Activated naive CD4-positive, alpha-beta T cell (primary cell): ENCODE results near the gene ASB2.
A peak's percentile ranks its signal among the peaks of the same experiment; 100 is the strongest.

Source experiments
- DNase-seq, 4 experiments: peaks; one replicate each; lab custom pipeline; 2025; lab: John Stamatoyannopoulos, UW

ASB2 gene

GRCh38 chr14:94001016-94001415, 24.6 kb upstream of the ASB2 start:
- DNase-seq = no peak

GRCh38 chr14:94000267-94000666, 23.9 kb upstream of the ASB2 start:
- DNase-seq = no peak

GRCh38 chr14:93999573-93999972, 23.2 kb upstream of the ASB2 start:
- DNase-seq = no peak

- no peak for DNase-seq
Measured at GRCh38 chr14:93998871-93999403, 22.6 kb upstream of the ASB2 start.

- DNase-seq = no peak
Measured at GRCh38 chr14:93997916-93998870, 21.8 kb upstream of the ASB2 start.

- DNase-seq = no peak
Measured at GRCh38 chr14:93997082-93997481, 20.7 kb upstream of the ASB2 start, which contains the start of gene CCDC197. Gene CCDC197 (plus strand): TSS chr14:93997301. CDS start chr14:93998132, 831 bp downstream.

GRCh38 chr14:93996130-93996695, 19.8 kb upstream of the ASB2 start:
- DNase-seq = no peak

- peak in 1 of 4 experiments; percentile 22 for DNase-seq
Measured at GRCh38 chr14:93994919-93995682, 18.7 kb upstream of the ASB2 start.

GRCh38 chr14:93993382-93993781, 17.0 kb upstream of the ASB2 start:
- no peak for DNase-seq

- no peak for DNase-seq
Measured at GRCh38 chr14:93991649-93992048, 15.3 kb upstream of the ASB2 start.

GRCh38 chr14:93991212-93991611, 14.8 kb upstream of the ASB2 start:
- DNase-seq = no peak

GRCh38 chr14:93989939-93990338, 13.6 kb upstream of the ASB2 start:
- no peak for DNase-seq

- no peak for DNase-seq
Measured at GRCh38 chr14:93987815-93988476, 11.6 kb upstream of the ASB2 start.

GRCh38 chr14:93987376-93987775, 11.0 kb upstream of the ASB2 start:
- no peak for DNase-seq

GRCh38 chr14:93986955-93987354, 10.6 kb upstream of the ASB2 start:
- no peak for DNase-seq

GRCh38 chr14:93984987-93985410, 8.6 kb upstream of the ASB2 start:
- no peak for DNase-seq

- DNase-seq = no peak
Measured at GRCh38 chr14:93984070-93984469, 7.7 kb upstream of the ASB2 start.

- DNase-seq = no peak
Measured at GRCh38 chr14:93982230-93983007, 6.0 kb upstream of the ASB2 start.

- DNase-seq = no peak
Measured at GRCh38 chr14:93981316-93982229, 5.2 kb upstream of the ASB2 start.
